Measurements from ENCODE around the gene JHY.

Gene JHY

DNA sequence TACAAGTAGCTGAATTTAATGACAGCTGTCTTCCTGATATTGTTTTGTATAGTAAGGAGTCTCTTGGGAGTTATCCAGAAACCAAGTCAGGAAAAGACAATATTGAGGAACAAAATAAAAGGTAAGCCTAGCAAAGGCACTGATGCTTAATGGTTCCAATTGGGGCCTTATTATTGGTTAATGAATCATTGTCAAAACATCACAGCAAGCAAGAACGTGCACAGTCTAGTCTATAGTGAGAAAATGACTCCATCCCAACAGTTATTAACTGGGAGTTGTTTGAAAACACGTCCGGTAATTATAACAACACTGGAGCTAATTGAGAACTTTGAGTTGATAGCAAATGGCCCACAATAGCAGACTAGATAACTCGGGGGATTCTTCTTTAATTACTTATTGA, 81.4 kb downstream of the JHY start:
- DNase-seq: no peak

DNA sequence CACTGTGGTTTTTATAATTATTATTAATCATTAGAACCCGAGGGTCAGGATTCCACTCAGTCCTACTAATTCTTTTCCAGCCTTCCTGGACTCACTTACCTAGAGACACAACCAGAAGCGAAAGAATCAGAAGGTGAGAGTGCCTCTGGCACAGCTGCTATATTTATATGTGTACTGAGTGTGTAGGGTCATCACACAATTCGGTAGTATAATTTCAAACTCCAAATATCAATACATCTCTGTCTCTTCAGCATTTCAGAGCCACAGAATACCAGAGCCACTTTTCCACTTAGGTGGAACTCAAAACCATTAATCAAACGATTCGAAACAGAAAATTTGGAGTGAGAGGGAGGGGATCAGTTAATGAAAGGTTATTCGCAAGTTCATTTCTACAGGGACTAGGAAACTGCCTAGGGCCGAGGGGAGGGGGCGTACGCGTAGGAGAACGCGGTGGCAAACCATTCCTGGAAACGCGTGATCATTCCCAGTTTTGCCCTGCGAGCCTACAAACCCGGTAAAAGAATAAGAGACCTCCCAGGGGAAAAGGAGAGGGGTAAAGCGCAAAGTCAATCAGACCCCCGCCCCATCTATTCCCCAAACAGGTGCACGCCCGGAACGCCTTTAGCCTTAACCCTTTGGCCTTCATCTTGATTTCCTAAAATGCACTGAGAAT, 93.6 kb downstream of the JHY start:
- no peak for DNase-seq

GRCh38 chr11:122976734-122977469, 94.3 kb downstream of the JHY start:
- DNase-seq: no peak

GRCh38 chr11:122977470-122978298, 95.1 kb downstream of the JHY start:
- DNase-seq: no peak

- no peak for DNase-seq
Observed at GRCh38 chr11:122978299-122978620, 95.7 kb downstream of the JHY start.

GRCh38 chr11:122979103-122979814, 96.7 kb downstream of the JHY start:
- no peak for DNase-seq

- no peak for DNase-seq
Observed at GRCh38 chr11:122979815-122980595, 97.4 kb downstream of the JHY start.

GRCh38 chr11:122981388-122982264, 99.1 kb downstream of the JHY start, which contains the start of gene BSX:
TSS of gene BSX (minus strand) at chr11:122981834. CDS start at chr11:122981671, 163 bp downstream.
- no peak for DNase-seq

DNA sequence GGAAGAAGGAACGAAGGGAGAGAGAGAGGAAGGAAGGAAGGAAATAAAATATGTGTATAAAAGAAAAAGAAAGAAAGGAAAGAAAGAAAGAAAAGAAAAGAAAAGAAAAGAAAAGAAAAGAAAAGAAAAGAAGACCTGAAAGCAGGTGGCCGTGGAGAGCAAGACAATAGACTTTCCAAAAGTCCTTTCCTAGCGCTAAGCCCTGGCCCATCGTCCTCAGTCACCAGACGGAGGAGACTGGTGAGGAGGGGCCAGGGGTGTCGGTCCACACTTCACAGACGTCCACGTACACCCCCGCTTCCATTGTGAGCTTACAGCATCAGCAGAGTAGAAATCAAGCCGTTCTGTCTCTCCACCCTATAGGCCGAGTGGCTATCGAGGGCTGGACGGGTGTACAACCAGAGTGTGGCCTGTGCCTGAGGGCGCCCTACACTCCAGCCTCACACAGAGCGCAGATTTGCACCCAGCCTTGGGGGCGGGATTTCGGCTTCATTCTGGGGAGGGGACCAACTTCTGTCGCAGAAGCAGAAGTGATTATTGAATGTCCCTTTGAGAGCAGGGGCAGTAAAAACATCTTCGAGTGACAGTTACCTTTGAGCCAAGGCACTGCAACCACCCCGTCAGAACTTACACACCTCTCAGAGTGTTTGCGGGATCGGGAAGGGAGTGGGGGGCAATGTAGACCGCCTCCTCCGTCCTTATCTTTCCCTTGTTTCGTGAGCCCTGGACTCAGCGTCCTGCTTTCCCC, 101.1 kb downstream of the JHY start:
- DNase-seq: no peak

- no peak for DNase-seq
Observed at GRCh38 chr11:122984186-122985011, 101.8 kb downstream of the JHY start.

GRCh38 chr11:122995526-122995925, 113.0 kb downstream of the JHY start:
- DNase-seq: no peak

GRCh38 chr11:122998727-122999366, 116.3 kb downstream of the JHY start:
- no peak for DNase-seq

- DNase-seq: no peak
Observed at GRCh38 chr11:123000721-123001120, 118.2 kb downstream of the JHY start.

GRCh38 chr11:123006860-123007542, 124.4 kb downstream of the JHY start:
- DNase-seq: no peak

Measured in activated gamma-delta T cell (primary cell).